Activated CD8-positive, alpha-beta T cell treated with anti-CD3 and anti-CD28 coated beads, Interleukin-2, amount 10 ng/mL, durations not matched to agents 7 days and 5 days (primary cell): ENCODE results near the gene HSPA5. TPM values are rescaled to one million over a fixed set of nuclear protein-coding genes. Genes with fewer than 3 reads are reported as not detected.

Source experiments
- ATAC-seq: fragments of 150-1000 bp; cut with Tn5 transposase; one replicate; pipeline ENCODE4 v1.10.0; 2021; ENCODE audit warnings: moderate library complexity
- CTCF ChIA-PET: fragments of 350-600 bp; sonication (Branson Sonifier 250); formaldehyde crosslinking; loops from one replicate; lab custom pipeline; 2021; ENCODE audit warnings: antibody characterized with exemption; lab: Charles Lee
- POLR2A ChIA-PET: fragments of 350-600 bp; sonication (Branson Sonifier 250); formaldehyde crosslinking; loops from one replicate; lab custom pipeline; 2021; ENCODE audit warnings: antibody characterized with exemption; lab: Charles Lee
- DNase-seq: peaks from one replicate; pipeline ENCODE4 v3.0.0-alpha.2; 2020
- H3K27ac Mint-ChIP-seq: one replicate; pipeline ENCODE4 v1.8.0; 2021; ENCODE audit warnings: mild to moderate bottlenecking, mixed read lengths
- H3K27me3 Mint-ChIP-seq: one replicate; pipeline ENCODE4 v1.8.0; 2021; ENCODE audit warnings: low read depth, mixed read lengths
- H3K36me3 Mint-ChIP-seq: one replicate; pipeline ENCODE4 v1.8.0; 2021; ENCODE audit warnings: low read depth, mixed read lengths
- H3K4me1 Mint-ChIP-seq: one replicate; pipeline ENCODE4 v1.8.0; 2021; ENCODE audit warnings: low read depth, mixed read lengths
- H3K4me3 Mint-ChIP-seq: one replicate; pipeline ENCODE4 v1.8.0; 2021; ENCODE audit warnings: mild to moderate bottlenecking, mixed read lengths
- H3K9me3 Mint-ChIP-seq: one replicate; pipeline ENCODE4 v1.8.0; 2022; ENCODE audit warnings: mixed read lengths; ENCODE audit not compliant: insufficient read depth
- total RNA-seq, 2 experiments: library from RNA; stranded (reverse); gene quantifications; one replicate each; pipeline ENCODE4 v1.2.3, GENCODE V29; 2021

The HSPA5 gene
- total RNA-seq, 2 experiments from 2014 or later: 146 to 148 TPM

GRCh38 chr9:125262294-125262991 lies 21.3 kb upstream of the HSPA5 start:
- no peaks in the 10 kb centered on the region for H3K9me3 Mint-ChIP-seq
- ATAC-seq: peak; percentile 8
- no peak for DNase-seq
- POLR2A ChIA-PET: interaction anchor here (2.1 to 5.2 kb wide), 2 partner anchors 21 to 26 kb away, joined by 7 to 89 read pairs; partner anchors contain the start of gene HSPA5
- peaks cover 32% of the 10 kb centered on the region for H3K36me3 Mint-ChIP-seq
- peak overlapping the region; percentile 96 for H3K27ac Mint-ChIP-seq
- peaks cover 44% of the 10 kb centered on the region for H3K4me1 Mint-ChIP-seq
- no peaks in the 10 kb centered on the region for H3K27me3 Mint-ChIP-seq
- H3K4me3 Mint-ChIP-seq: peak overlapping the region; percentile 99
- CTCF ChIA-PET: interaction anchor here (0.6 to 1.9 kb wide), 3 partner anchors 15 to 402 kb away, joined by 3 to 6 read pairs (median 3); no protein-coding TSS in a partner anchor

- peak within 1 kb of the TSS; percentile 99 for H3K4me3 Mint-ChIP-seq
- H3K36me3 Mint-ChIP-seq: peaks cover 28% of the 10 kb centered on the region
- no peaks in the 10 kb centered on the region for H3K9me3 Mint-ChIP-seq
- H3K27ac Mint-ChIP-seq: peak within 1 kb of the TSS; percentile 96
- ATAC-seq: peak; percentile 95
- H3K27me3 Mint-ChIP-seq: no peaks in the 10 kb centered on the region
- peak; percentile 92 for DNase-seq
- POLR2A ChIA-PET: interaction anchor here (0.7 to 5.2 kb wide), 6 partner anchors 20 to 1263 kb away, joined by 3 to 89 read pairs (median 3); partner anchors contain the start of genes ARPC5L, HSPA5 and RPL35
- CTCF ChIA-PET: interaction anchor here (0.6 to 2.2 kb wide), 7 partner anchors 14 to 401 kb away, joined by 3 to 13 read pairs (median 3); partner anchors contain the start of genes HSPA5 and SCAI
- peaks cover 44% of the 10 kb centered on the region for H3K4me1 Mint-ChIP-seq
These were observed 20.6 kb upstream of the HSPA5 start, which contains the start of gene GAPVD1 for GRCh38 chr9:125261501-125262293. Gene GAPVD1, plus strand, starts transcription at chr9:125261826. Its CDS starts 37,096 bp downstream, at chr9:125298922.

DNA sequence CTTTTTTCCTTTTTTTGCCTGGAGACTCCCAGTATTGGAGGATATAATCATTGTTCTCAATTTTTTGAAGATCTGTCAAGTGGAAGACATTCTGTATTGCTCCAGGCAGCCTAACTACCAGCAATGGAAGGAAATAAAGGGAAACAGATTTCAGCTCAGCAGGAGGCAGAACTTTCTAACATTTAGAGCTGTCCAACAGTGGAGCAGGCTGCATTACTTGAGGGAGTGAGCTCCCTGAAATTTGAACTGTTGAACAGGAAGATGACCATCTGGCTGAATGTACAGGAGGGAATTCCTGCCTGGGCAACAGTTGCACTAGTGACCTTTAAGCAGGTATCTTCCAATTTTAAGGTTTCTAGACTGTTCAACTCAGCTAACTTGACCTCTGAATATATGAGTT lies 19.4 kb upstream of the HSPA5 start:
- Mint-ChIP-seq H3K4me1 (peaks cover 44% of the 10 kb centered on the region), H3K36me3 (peaks cover 21% of the 10 kb centered on the region), H3K27me3 (peaks cover under 1% of the 10 kb centered on the region), H3K27ac (peak overlapping the region; percentile 94), H3K9me3 (no peaks in the 10 kb centered on the region), H3K4me3 (peak overlapping the region; percentile 99)
- CTCF ChIA-PET: interaction anchor here (1.3 to 2.2 kb wide), 3 partner anchors 19 to 117 kb away, joined by 3 to 13 read pairs (median 3); partner anchors contain the start of genes HSPA5 and SCAI
- POLR2A ChIA-PET: interaction anchor here (0.6 to 5.2 kb wide), 5 partner anchors 19 to 1262 kb away, joined by 3 to 89 read pairs (median 3); partner anchors contain the start of gene HSPA5
- no peak for DNase-seq
- ATAC-seq: no peak

DNA sequence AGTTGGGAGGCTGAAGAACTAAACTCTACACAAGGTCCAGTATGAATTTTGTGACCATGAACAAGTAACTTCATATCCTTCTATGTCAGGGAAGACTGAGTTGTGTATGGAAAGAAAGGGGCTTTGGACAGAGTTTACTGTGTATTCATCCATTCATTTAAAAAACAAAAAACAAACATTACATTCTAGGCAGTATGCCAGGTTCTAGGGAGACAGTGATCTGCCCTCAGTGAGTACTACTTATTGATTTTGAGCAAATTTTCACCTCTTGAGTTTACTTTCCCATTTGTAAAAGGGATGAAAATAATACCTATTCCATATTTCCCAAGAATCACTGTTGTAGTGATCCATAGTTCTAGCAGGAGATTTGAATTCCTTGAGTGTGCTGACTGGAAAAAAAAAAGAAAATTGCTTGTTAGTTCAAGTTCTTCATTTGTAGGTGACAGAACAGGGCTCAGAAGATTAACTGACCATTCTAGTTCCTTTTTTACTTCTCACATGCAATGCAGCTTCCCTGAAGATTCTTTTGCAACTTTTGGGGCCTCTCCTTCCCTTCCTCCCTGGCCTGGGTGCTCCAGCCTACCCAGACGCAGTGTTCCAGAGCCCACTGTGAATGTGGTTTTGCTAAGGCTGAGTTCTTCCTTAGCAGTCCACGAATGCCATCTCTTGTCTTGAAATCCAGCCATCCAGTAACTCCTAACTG lies 17.8 kb upstream of the HSPA5 start:
- DNase-seq (no peak), ATAC-seq (no peak)
- Mint-ChIP-seq H3K4me3 (no peak overlapping the region), H3K27me3 (peaks cover 4% of the 10 kb centered on the region), H3K27ac (no peak overlapping the region), H3K9me3 (no peaks in the 10 kb centered on the region), H3K36me3 (peaks cover 13% of the 10 kb centered on the region), H3K4me1 (peaks cover 31% of the 10 kb centered on the region)
- CTCF ChIA-PET: no interaction called here
- POLR2A ChIA-PET: no interaction called here

DNA sequence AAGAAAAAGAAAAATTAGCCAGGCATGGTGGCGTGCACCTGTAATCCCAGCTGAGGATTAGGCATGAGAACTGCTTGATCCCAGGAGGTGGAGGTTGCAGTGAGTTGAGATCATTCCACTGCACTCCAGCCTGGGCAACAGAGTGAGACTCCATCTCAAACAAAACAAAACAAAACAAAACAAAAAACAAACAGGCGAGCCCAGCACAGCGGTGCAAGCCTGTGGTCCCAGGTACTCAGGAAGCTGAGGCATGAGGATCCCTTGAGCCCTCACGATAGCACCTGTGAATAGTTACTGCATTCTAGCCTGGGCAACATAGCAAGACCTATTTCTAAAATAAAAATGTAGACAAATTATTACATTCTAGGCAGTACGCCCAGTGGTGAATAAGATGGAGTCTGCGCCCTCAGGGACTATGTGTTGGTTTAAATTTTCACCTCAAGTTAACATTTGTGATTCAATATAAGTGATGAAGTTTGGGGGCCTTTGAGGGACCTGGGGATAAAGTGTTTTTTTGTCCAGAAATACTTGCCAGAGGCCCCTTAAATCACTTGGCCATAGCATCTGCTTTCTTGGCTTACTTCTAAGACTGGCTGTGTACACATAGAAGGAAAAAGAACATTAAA lies 17.1 kb upstream of the HSPA5 start:
- no peaks in the 10 kb centered on the region for H3K9me3 Mint-ChIP-seq

DNA sequence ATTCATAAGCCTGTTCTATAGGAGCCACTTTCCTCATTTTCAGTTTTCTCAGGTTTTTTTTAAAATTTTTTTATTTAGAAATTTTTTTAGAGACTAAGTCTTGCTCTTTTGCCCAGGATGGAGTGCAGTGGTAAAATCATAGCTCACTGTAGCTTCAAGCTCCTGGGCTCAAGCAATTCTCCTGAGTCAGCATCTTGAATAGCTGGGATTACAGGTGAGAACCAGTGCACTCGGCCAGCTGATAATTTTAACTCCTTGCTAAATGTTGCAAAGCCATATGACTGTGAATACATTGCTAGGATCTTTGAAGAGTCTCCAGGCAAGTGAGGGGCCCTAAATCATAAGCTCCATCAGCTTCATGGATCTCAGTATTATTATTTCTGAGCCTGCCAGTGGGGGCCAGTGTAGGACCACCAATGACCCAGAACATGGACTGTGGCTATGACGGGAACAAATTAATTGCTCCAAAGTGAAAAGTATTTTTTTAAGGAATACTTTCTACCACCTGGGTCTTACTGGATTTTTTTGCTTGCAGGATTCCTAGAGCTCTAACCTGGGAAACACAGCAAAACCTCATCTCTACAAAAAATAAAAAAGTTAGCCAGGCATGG lies 14.7 kb upstream of the HSPA5 start:
- no peak overlapping the region for H3K4me3 Mint-ChIP-seq
- CTCF ChIA-PET: interaction anchor here (0.6 to 1.9 kb wide), 12 partner anchors 10 to 152 kb away, joined by 3 to 14 read pairs (median 4); partner anchors contain the start of gene HSPA5
- peaks cover 4% of the 10 kb centered on the region for H3K27me3 Mint-ChIP-seq
- H3K27ac Mint-ChIP-seq: no peak overlapping the region
- ATAC-seq (peak; percentile 53), DNase-seq (peak; percentile 34)
- POLR2A ChIA-PET: interaction anchor here (0.6 to 2.2 kb wide), 2 partner anchors 11 to 14 kb away, joined by 4 to 21 read pairs; partner anchors contain the start of gene HSPA5
- no peaks in the 10 kb centered on the region for H3K36me3 Mint-ChIP-seq
- H3K9me3 Mint-ChIP-seq: no peaks in the 10 kb centered on the region
- peaks cover 6% of the 10 kb centered on the region for H3K4me1 Mint-ChIP-seq

More for the DNA sequence above, 17.1 kb upstream of the HSPA5 start:
- ATAC-seq: no peak
- peaks cover 8% of the 10 kb centered on the region for H3K36me3 Mint-ChIP-seq
- no peak for DNase-seq
- no peak overlapping the region for H3K27ac Mint-ChIP-seq
- H3K4me3 Mint-ChIP-seq: no peak overlapping the region
- H3K27me3 Mint-ChIP-seq: peaks cover 4% of the 10 kb centered on the region
- ChIA-PET POLR2A (interaction anchor here (1.1 kb wide), 1 partner anchor 16 kb away, joined by 3 read pairs; no protein-coding TSS in a partner anchor), CTCF (no interaction called here)
- peaks cover 24% of the 10 kb centered on the region for H3K4me1 Mint-ChIP-seq

DNA sequence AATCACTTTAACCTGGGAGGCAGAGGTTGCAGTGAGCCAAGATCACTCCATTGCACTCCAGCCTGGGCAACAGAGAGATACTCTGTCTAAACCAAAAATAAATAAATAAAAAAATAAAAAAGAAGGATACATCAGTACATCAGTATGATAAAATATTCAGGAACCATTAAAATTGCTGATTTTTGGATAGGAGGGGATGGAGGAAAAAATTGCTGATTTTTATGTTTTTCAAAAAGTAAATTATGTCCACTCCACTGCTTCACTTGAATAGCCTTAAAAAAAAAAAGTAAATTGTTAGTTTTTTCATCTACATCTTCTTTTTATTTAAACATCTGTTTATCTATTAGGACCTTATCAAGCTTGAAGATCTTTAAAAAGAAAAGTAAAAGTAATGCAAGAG lies 13.1 kb upstream of the HSPA5 start:
- no peak for ATAC-seq
- DNase-seq: no peak
- ChIA-PET POLR2A (interaction anchor here (0.7 kb wide), 1 partner anchor 79 kb away, joined by 3 read pairs; no protein-coding TSS in a partner anchor), CTCF (no interaction called here)
- Mint-ChIP-seq H3K36me3 (no peaks in the 10 kb centered on the region), H3K9me3 (no peaks in the 10 kb centered on the region), H3K4me3 (no peak overlapping the region), H3K27ac (no peak overlapping the region), H3K4me1 (no peaks in the 10 kb centered on the region), H3K27me3 (peaks cover 4% of the 10 kb centered on the region)

DNA sequence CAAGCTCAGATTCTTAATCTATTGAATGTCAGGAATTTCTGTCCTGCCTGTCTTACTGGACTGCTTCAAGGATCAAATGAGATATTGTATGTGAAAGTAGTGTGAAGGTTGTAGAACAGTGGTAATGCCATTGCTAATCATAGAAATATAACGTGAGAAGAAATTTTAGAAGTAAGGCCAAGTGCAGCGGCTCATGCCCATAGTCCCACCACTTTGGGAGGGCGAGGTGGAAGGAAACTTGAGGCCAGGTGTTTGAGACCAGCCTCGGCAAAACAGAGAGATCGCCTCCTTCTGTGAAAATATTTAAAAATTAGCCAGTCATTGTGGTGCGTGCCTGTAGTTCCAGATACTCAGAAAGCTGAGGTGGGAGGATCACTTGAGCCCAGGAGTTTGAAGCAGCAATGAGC lies 5.1 kb upstream of the HSPA5 start:
- H3K4me3 Mint-ChIP-seq: no peak overlapping the region
- H3K9me3 Mint-ChIP-seq: no peaks in the 10 kb centered on the region
- POLR2A ChIA-PET: no interaction called here
- peaks cover 7% of the 10 kb centered on the region for H3K36me3 Mint-ChIP-seq
- peaks cover 7% of the 10 kb centered on the region for H3K4me1 Mint-ChIP-seq
- ATAC-seq: no peak
- no peak overlapping the region for H3K27ac Mint-ChIP-seq
- DNase-seq: no peak
- CTCF ChIA-PET: no interaction called here
- H3K27me3 Mint-ChIP-seq: no peaks in the 10 kb centered on the region

DNA sequence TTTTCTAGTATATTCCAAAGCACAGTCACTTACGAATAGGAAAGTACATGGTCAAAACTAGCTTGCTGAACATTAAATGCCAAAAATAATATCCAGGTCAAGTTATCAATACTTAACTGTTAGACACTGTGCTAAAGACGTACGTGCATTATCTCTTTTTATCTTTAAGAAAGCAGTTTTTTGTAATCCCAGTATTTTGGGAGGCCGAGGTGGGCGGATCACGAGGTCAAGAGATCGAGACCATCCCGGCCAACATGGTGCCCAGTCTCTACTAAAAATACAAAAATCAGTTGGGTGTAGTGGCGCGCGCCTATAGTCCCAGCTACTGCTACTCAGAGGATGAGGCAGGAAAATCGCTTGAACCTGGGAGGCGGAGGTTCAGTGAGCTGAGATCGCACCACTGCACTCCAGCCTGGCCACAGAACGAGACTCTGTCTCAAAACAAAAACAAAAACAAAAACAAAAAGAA lies 2.7 kb upstream of the HSPA5 start:
- CTCF ChIA-PET: no interaction called here
- DNase-seq (no peak), ATAC-seq (no peak)
- POLR2A ChIA-PET: interaction anchor here (0.6 to 1.6 kb wide), 2 partner anchors 9 to 374 kb away, joined by 3 to 7 read pairs; no protein-coding TSS in a partner anchor
- H3K4me3 Mint-ChIP-seq: no peak overlapping the region
- H3K9me3 Mint-ChIP-seq: no peaks in the 10 kb centered on the region
- H3K27ac Mint-ChIP-seq: no peak overlapping the region
- H3K27me3 Mint-ChIP-seq: no peaks in the 10 kb centered on the region
- H3K36me3 Mint-ChIP-seq: peaks cover 31% of the 10 kb centered on the region
- peaks cover 14% of the 10 kb centered on the region for H3K4me1 Mint-ChIP-seq
